DND-41 (cell line): Measurements from ENCODE around the gene ZNF790.

ENCODE experiments used
- CTCF ChIP-seq: IDR thresholded peaks from 2 replicates; pipeline ENCODE4 v1.5.1; 2012; ENCODE audit warnings: borderline replicate concordance, low read length, moderate library complexity, mild to moderate bottlenecking; ENCODE audit not compliant: poor library complexity, severe bottlenecking; ENCODE audit errors: extremely low read depth
- EZH2 ChIP-seq: IDR thresholded peaks from 3 replicates; pipeline ENCODE4 v1.6.1; 2012; ENCODE audit warnings: borderline replicate concordance, low read depth, mild to moderate bottlenecking, moderate library complexity, low read length, inconsistent platforms; ENCODE audit not compliant: severe bottlenecking

GRCh38 chr19:36850559-36851442 lies 12.6 kb upstream of the ZNF790 start, which contains the start of gene ZNF345:
- no peak for TF ChIP-seq CTCF
- TF ChIP-seq EZH2: no peak
